Mesenchymal stem cell (in vitro differentiated cells and primary cell): ENCODE measurements around the gene PCYT2.

Experiments used
- DNase-seq: peaks from one replicate; pipeline ENCODE4 v3.0.0-alpha.2; 2013
- H2AFZ ChIP-seq: one replicate; pipeline ENCODE4 v1.6.1; 2013; ENCODE audit warnings: low read depth, mild to moderate bottlenecking, control low read depth, inconsistent platforms, low read length, moderate library complexity
- H2AK5ac ChIP-seq: 2 replicates; pipeline ENCODE4 v1.6.1; 2013; ENCODE audit warnings: low read length, moderate library complexity, mild to moderate bottlenecking, inconsistent platforms; ENCODE audit not compliant: severe bottlenecking
- H2BK120ac ChIP-seq: one replicate; pipeline ENCODE4 v1.6.1; 2013; ENCODE audit warnings: low read depth, mild to moderate bottlenecking, inconsistent platforms, low read length, moderate library complexity
- H2BK12ac ChIP-seq, 2 experiments: one replicate each; pipeline ENCODE4 v1.6.1; 2013; ENCODE audit warnings: inconsistent platforms in 2 of 2, low read length in 2 of 2, mild to moderate bottlenecking in 2 of 2, moderate library complexity in 2 of 2, control low read depth in 1 of 2
- H2BK15ac ChIP-seq: one replicate; pipeline ENCODE4 v1.6.1; 2013; ENCODE audit warnings: mild to moderate bottlenecking, low read depth, inconsistent platforms; ENCODE audit not compliant: poor library complexity, severe bottlenecking
- H2BK5ac ChIP-seq: 2 replicates; pipeline ENCODE4 v1.6.1; 2013; ENCODE audit warnings: low read depth, mild to moderate bottlenecking, low read length, control low read depth, inconsistent platforms; ENCODE audit not compliant: poor library complexity, severe bottlenecking
- H3K14ac ChIP-seq, 2 experiments: one replicate each; pipeline ENCODE4 v1.6.1; 2013; ENCODE audit warnings: inconsistent platforms in 2 of 2, low read length in 2 of 2, control low read depth in 1 of 2, mild to moderate bottlenecking in 1 of 2, moderate library complexity in 1 of 2
- H3K18ac ChIP-seq, 2 experiments: one replicate each; pipeline ENCODE4 v1.6.1; 2013; ENCODE audit warnings: inconsistent platforms in 2 of 2, low read length in 2 of 2, control low read depth in 1 of 2, low read depth in 1 of 2, mild to moderate bottlenecking in 1 of 2
- H3K23ac ChIP-seq, 2 experiments: one replicate each; pipeline ENCODE4 v1.6.1; 2013; ENCODE audit warnings: inconsistent platforms in 2 of 2, low read length in 2 of 2, mild to moderate bottlenecking in 2 of 2, moderate library complexity in 2 of 2, control low read depth in 1 of 2
- H3K27ac ChIP-seq: 2 replicates; pipeline ENCODE4 v1.5.1; 2013; ENCODE audit warnings: mild to moderate bottlenecking, moderate library complexity, low read length, control low read depth, inconsistent platforms; ENCODE audit not compliant: poor library complexity, severe bottlenecking
- H3K27me3 ChIP-seq, 2 experiments: 2 replicates each; pipeline versions ENCODE4 v1.6.1 to v1.7.0; 2013; ENCODE audit warnings: low read length in 2 of 2, mild to moderate bottlenecking in 2 of 2, moderate library complexity in 2 of 2, control low read depth in 1 of 2, inconsistent platforms in 1 of 2; ENCODE audit not compliant: control insufficient read depth in 1 of 2, insufficient read depth in 1 of 2
- H3K36me3 ChIP-seq, 2 experiments: 2 replicates each; pipeline versions ENCODE4 v1.6.1 to v1.7.0; 2013; ENCODE audit warnings: low read length in 2 of 2, control low read depth in 1 of 2, inconsistent platforms in 1 of 2, low read depth in 1 of 2, mild to moderate bottlenecking in 1 of 2; ENCODE audit not compliant: insufficient read depth in 2 of 2, control insufficient read depth in 1 of 2
- H3K4ac ChIP-seq, 2 experiments: one replicate each; pipeline ENCODE4 v1.6.1; 2013; ENCODE audit warnings: inconsistent platforms in 2 of 2, low read length in 2 of 2, mild to moderate bottlenecking in 2 of 2, moderate library complexity in 2 of 2, control low read depth in 1 of 2, low read depth in 1 of 2
- H3K4me1 ChIP-seq: 2 replicates; pipeline ENCODE4 v1.6.1; 2013; ENCODE audit warnings: low read depth, low read length, control low read depth; ENCODE audit not compliant: control insufficient read depth, insufficient read depth
- H3K4me2 ChIP-seq: 2 replicates; pipeline ENCODE4 v1.6.1; 2013; ENCODE audit warnings: low read length, mild to moderate bottlenecking, inconsistent platforms; ENCODE audit not compliant: poor library complexity, severe bottlenecking
- H3K4me3 ChIP-seq, 2 experiments: 2 replicates each; pipeline versions ENCODE4 v1.5.1 to v1.7.0; 2013; ENCODE audit warnings: low read length in 2 of 2, mild to moderate bottlenecking in 2 of 2, control low read depth in 1 of 2, low read depth in 1 of 2; ENCODE audit not compliant: insufficient read depth in 1 of 2
- H3K79me1 ChIP-seq: replicated peaks from 2 replicates; pipeline ENCODE4 v1.6.1; 2013; ENCODE audit warnings: mild to moderate bottlenecking, control low read depth, low read length, inconsistent platforms; ENCODE audit not compliant: poor library complexity, severe bottlenecking
- H3K9ac ChIP-seq: 2 replicates; pipeline ENCODE4 v1.7.0; 2013; ENCODE audit warnings: mild to moderate bottlenecking, low read length, moderate library complexity
- H3K9me3 ChIP-seq: 2 replicates; pipeline ENCODE4 v1.7.0; 2013; ENCODE audit warnings: mild to moderate bottlenecking, low read length; ENCODE audit not compliant: control insufficient read depth
- H4K8ac ChIP-seq: one replicate; pipeline ENCODE4 v1.6.1; 2013; ENCODE audit warnings: inconsistent platforms, mild to moderate bottlenecking, low read length, moderate library complexity
- H4K91ac ChIP-seq: one replicate; pipeline ENCODE4 v1.6.1; 2013; ENCODE audit warnings: mild to moderate bottlenecking, low read length, inconsistent platforms
- WGBS: methylation state at CpG from one replicate; pipeline ENCODE4 v1.1.7; 2013; ENCODE audit warnings: mixed read lengths; 5-methylcytosine and 5-hydroxymethylcytosine counted together

Gene PCYT2

GRCh38 chr17:81858170-81858966 lies 52.8 kb downstream of the PCYT2 start:
- Histone ChIP-seq H3K9me3 (no peaks in the 10 kb centered on the region), H3K79me1 (peaks cover 6% of the 10 kb centered on the region), H3K4me1 (peaks cover 30% of the 10 kb centered on the region), H2BK5ac (no peak overlapping the region), H3K27ac (no peak overlapping the region), H3K4ac (no peak overlapping the region), H3K27me3 (no peaks in the 10 kb centered on the region), H2BK15ac (no peak overlapping the region), H3K36me3 (peaks cover 53 to 60% of the 10 kb centered on the region in 2 experiments), H3K23ac (no peak overlapping the region), H2BK12ac (no peak overlapping the region), H3K4me3 (peak overlapping the region in 1 of 2 experiments; percentile 93), H4K8ac (peak overlapping the region; percentile 31), H3K18ac (no peak overlapping the region), H3K14ac (peak overlapping the region in 1 of 2 experiments; percentile 50), H3K9ac (peak overlapping the region; percentile 93), H2BK120ac (no peak overlapping the region), H3K4me2 (peak overlapping the region; percentile 85), H2AFZ (no peak overlapping the region), H2AK5ac (no peak overlapping the region), H4K91ac (no peak overlapping the region)
- WGBS: 92% methylated on average over 27 of the region's 30 CpGs
- no peak for DNase-seq

GRCh38 chr17:81854974-81855774 lies 56.0 kb downstream of the PCYT2 start:
- H3K27me3 ChIP-seq: no peaks in the 10 kb centered on the region
- H4K8ac ChIP-seq: no peak overlapping the region
- peak overlapping the region; percentile 60 for H3K9ac ChIP-seq
- no peak overlapping the region for H2AFZ ChIP-seq
- 95% methylated on average over 24 of the region's 29 CpGs for WGBS
- peak overlapping the region; percentile 46 for H4K91ac ChIP-seq
- no peak overlapping the region for H2BK15ac ChIP-seq
- H3K79me1 ChIP-seq: peaks cover 20% of the 10 kb centered on the region
- no peak overlapping the region for H3K4ac ChIP-seq
- no peak overlapping the region for H3K4me2 ChIP-seq
- no peak overlapping the region for H3K4me3 ChIP-seq
- no peak overlapping the region for H3K23ac ChIP-seq
- peaks cover 20% of the 10 kb centered on the region for H3K4me1 ChIP-seq
- peaks cover 68 to 82% of the 10 kb centered on the region in 2 experiments for H3K36me3 ChIP-seq
- H3K14ac ChIP-seq: no peak overlapping the region
- no peak overlapping the region for H3K18ac ChIP-seq
- no peak overlapping the region for H2BK120ac ChIP-seq
- no peaks in the 10 kb centered on the region for H3K9me3 ChIP-seq
- no peak for DNase-seq
- H2BK5ac ChIP-seq: no peak overlapping the region
- no peak overlapping the region for H2AK5ac ChIP-seq
- H2BK12ac ChIP-seq: no peak overlapping the region
- no peak overlapping the region for H3K27ac ChIP-seq

- Histone ChIP-seq H2BK15ac (no peak overlapping the region), H3K23ac (no peak overlapping the region), H3K27ac (no peak overlapping the region), H2AK5ac (no peak overlapping the region), H2BK12ac (no peak overlapping the region), H3K14ac (no peak overlapping the region), H3K4ac (no peak overlapping the region), H2BK120ac (no peak overlapping the region), H3K4me1 (peaks cover 2% of the 10 kb centered on the region), H3K9me3 (no peaks in the 10 kb centered on the region), H4K8ac (no peak overlapping the region), H3K79me1 (peaks cover 24% of the 10 kb centered on the region), H3K9ac (no peak overlapping the region), H3K4me2 (no peak overlapping the region), H3K18ac (no peak overlapping the region), H3K4me3 (no peak overlapping the region), H2BK5ac (no peak overlapping the region), H4K91ac (no peak overlapping the region), H3K27me3 (no peaks in the 10 kb centered on the region), H3K36me3 (peaks cover 70 to 80% of the 10 kb centered on the region in 2 experiments), H2AFZ (no peak overlapping the region)
- no peak for DNase-seq
- 98% methylated on average over 12 of the region's 12 CpGs for WGBS
These were observed 59.0 kb downstream of the PCYT2 start for GRCh38 chr17:81852237-81852636.

GRCh38 chr17:81851423-81851822 lies 59.8 kb downstream of the PCYT2 start:
- H3K27me3 ChIP-seq: no peaks in the 10 kb centered on the region
- H2BK120ac ChIP-seq: no peak overlapping the region
- no peak for DNase-seq
- no peak overlapping the region for H3K18ac ChIP-seq
- no peak overlapping the region for H3K9ac ChIP-seq
- H2BK12ac ChIP-seq: peak overlapping the region in 1 of 2 experiments; percentile 3
- no peak overlapping the region for H3K4ac ChIP-seq
- no peaks in the 10 kb centered on the region for H3K9me3 ChIP-seq
- H3K4me3 ChIP-seq: no peak overlapping the region
- no peak overlapping the region for H3K14ac ChIP-seq
- H2BK15ac ChIP-seq: no peak overlapping the region
- H3K27ac ChIP-seq: no peak overlapping the region
- peaks cover 27% of the 10 kb centered on the region for H3K79me1 ChIP-seq
- over 99% methylated on average over 16 of the region's 16 CpGs for WGBS
- H2AFZ ChIP-seq: no peak overlapping the region
- no peak overlapping the region for H3K4me2 ChIP-seq
- H3K23ac ChIP-seq: peak overlapping the region in 1 of 2 experiments; percentile 2
- H4K8ac ChIP-seq: no peak overlapping the region
- no peak overlapping the region for H2BK5ac ChIP-seq
- no peak overlapping the region for H2AK5ac ChIP-seq
- peaks cover 1% of the 10 kb centered on the region for H3K4me1 ChIP-seq
- H3K36me3 ChIP-seq: peaks cover 73 to 82% of the 10 kb centered on the region in 2 experiments
- H4K91ac ChIP-seq: no peak overlapping the region
